Endodermal cell (in vitro differentiated cells): ENCODE data around the gene SYNJ2. TPM values are rescaled to one million over a fixed set of nuclear protein-coding genes. Genes with fewer than 3 reads are reported as not detected.

ENCODE experiments used
- DNase-seq: peaks from one replicate; pipeline ENCODE4 v3.0.0-alpha.2; 2017
- H3K27ac ChIP-seq: 2 replicates; pipeline ENCODE4 v1.5.1; 2013; ENCODE audit warnings: mild to moderate bottlenecking, low read depth, low read length, moderate library complexity
- H3K27me3 ChIP-seq: 2 replicates; pipeline ENCODE4 v1.6.1; 2013; ENCODE audit warnings: mild to moderate bottlenecking, low read length, moderate library complexity; ENCODE audit not compliant: insufficient read depth, control insufficient read depth, poor library complexity, severe bottlenecking
- H3K36me3 ChIP-seq: 2 replicates; pipeline ENCODE4 v1.7.0; 2013; ENCODE audit warnings: mild to moderate bottlenecking, low read length, moderate library complexity; ENCODE audit not compliant: control insufficient read depth, insufficient read depth
- H3K4me1 ChIP-seq: one replicate; pipeline ENCODE4 v1.7.0; 2013; ENCODE audit warnings: low read length; ENCODE audit not compliant: control insufficient read depth, insufficient read depth
- H3K4me3 ChIP-seq: 2 replicates; pipeline ENCODE4 v1.5.1; 2013; ENCODE audit warnings: mild to moderate bottlenecking, low read length, moderate library complexity
- H3K9ac ChIP-seq: 2 replicates; pipeline ENCODE4 v1.6.1; 2013; ENCODE audit warnings: mild to moderate bottlenecking, low read length, moderate library complexity; ENCODE audit not compliant: poor library complexity, severe bottlenecking; ENCODE audit errors: extremely low read depth
- H3K9me3 ChIP-seq: 2 replicates; pipeline ENCODE4 v1.6.1; 2013; ENCODE audit warnings: mild to moderate bottlenecking, low read length, moderate library complexity; ENCODE audit not compliant: control insufficient read depth
- H3K27ac Mint-ChIP-seq: 2 replicates; pipeline ENCODE4 v1.8.0; 2020; ENCODE audit warnings: mixed read lengths
- H3K27me3 Mint-ChIP-seq: 2 replicates; pipeline ENCODE4 v1.8.0; 2021; ENCODE audit warnings: mild to moderate bottlenecking, mixed read lengths; ENCODE audit not compliant: insufficient read depth
- H3K36me3 Mint-ChIP-seq: 2 replicates; pipeline ENCODE4 v1.8.0; 2020; ENCODE audit warnings: low read depth, mixed read lengths
- H3K4me1 Mint-ChIP-seq: 2 replicates; pipeline ENCODE4 v1.8.0; 2020; ENCODE audit warnings: mixed read lengths
- H3K4me3 Mint-ChIP-seq: 2 replicates; pipeline ENCODE4 v1.8.0; 2020; ENCODE audit warnings: mild to moderate bottlenecking, moderate library complexity, mixed read lengths
- H3K9me3 Mint-ChIP-seq: 2 replicates; pipeline ENCODE4 v1.8.0; 2020; ENCODE audit warnings: mild to moderate bottlenecking, mixed read lengths
- CTCF ChIP-seq: fragments of 200-600 bp; sonication (generic); conservative IDR thresholded peaks from 2 replicates; pipeline ENCODE4 v1.5.0; 2021; ENCODE audit warnings: antibody characterized with exemption, mild to moderate bottlenecking
- whole genome bisulfite sequencing, 2 experiments: methylation state at CpG; one replicate each; pipeline versions ENCODE4 v1.1.5 to v1.1.7; 2013; ENCODE audit warnings: missing lambda C conversion rate in 2 of 2, mixed read lengths in 1 of 2; ENCODE audit not compliant: insufficient coverage in 1 of 2, insufficient read length in 1 of 2; 5-methylcytosine and 5-hydroxymethylcytosine counted together
- total RNA-seq, 2 donors: library from RNA; stranded (reverse); fragmentation: NEBNext Ultra II Directional in 1 of 2; extraction: Animal tissue kit (Norgen Biotek cat#: 25700) in 1 of 2; gene quantifications; 2 replicates in 1 of 2; 3 replicates in 1 of 2; pipeline ENCODE4 v1.2.1, GENCODE V29; 2021

SYNJ2 gene
- total RNA-seq, 2 donors from 2014 or later: 21.2 to 32.8 TPM

GRCh38 chr6:157998707-157999167 lies 17.1 kb downstream of the SYNJ2 start:
- no peak for TF ChIP-seq CTCF
- peaks cover 5% of the 10 kb centered on the region for H3K36me3 Mint-ChIP-seq
- no peaks in the 10 kb centered on the region for H3K36me3 ChIP-seq
- no peak overlapping the region for H3K4me3 ChIP-seq
- H3K27ac ChIP-seq: no peak overlapping the region
- H3K4me1 ChIP-seq: no peaks in the 10 kb centered on the region
- peaks cover 18% of the 10 kb centered on the region for H3K4me1 Mint-ChIP-seq
- WGBS, 2 experiments: 93 to 95% methylated on average over 4 to 7 of the region's 7 CpGs
- peaks cover 3% of the 10 kb centered on the region for H3K9me3 Mint-ChIP-seq
- H3K27me3 Mint-ChIP-seq: no peaks in the 10 kb centered on the region
- no peaks in the 10 kb centered on the region for H3K27me3 ChIP-seq
- no peak for DNase-seq
- no peak overlapping the region for H3K4me3 Mint-ChIP-seq
- H3K27ac Mint-ChIP-seq: no peak overlapping the region
- H3K9ac ChIP-seq: no peak overlapping the region
- H3K9me3 ChIP-seq: no peaks in the 10 kb centered on the region

GRCh38 chr6:157999168-158000051 lies 17.7 kb downstream of the SYNJ2 start:
- DNase-seq: peak; percentile 55
- Mint-ChIP-seq H3K9me3 (no peaks in the 10 kb centered on the region), H3K27me3 (no peaks in the 10 kb centered on the region), H3K4me1 (peaks cover 16% of the 10 kb centered on the region), H3K27ac (peak overlapping the region; percentile 20), H3K36me3 (peaks cover 5% of the 10 kb centered on the region), H3K4me3 (no peak overlapping the region)
- H3K36me3 ChIP-seq: no peaks in the 10 kb centered on the region
- no peak overlapping the region for H3K27ac ChIP-seq
- no peak overlapping the region for H3K4me3 ChIP-seq
- no peaks in the 10 kb centered on the region for H3K27me3 ChIP-seq
- WGBS, 2 experiments: 96% methylated on average over 7 to 12 of the region's 12 CpGs
- TF ChIP-seq CTCF: no peak
- no peak overlapping the region for H3K9ac ChIP-seq
- no peaks in the 10 kb centered on the region for H3K9me3 ChIP-seq
- H3K4me1 ChIP-seq: no peaks in the 10 kb centered on the region

- H3K9me3 ChIP-seq: no peaks in the 10 kb centered on the region
These were observed 19.1 kb downstream of the SYNJ2 start for GRCh38 chr6:158000530-158001307.

More at GRCh38 chr6:158000530-158001307, 19.1 kb downstream of the SYNJ2 start:
- H3K4me1 ChIP-seq: no peaks in the 10 kb centered on the region
- no peak for TF ChIP-seq CTCF
- DNase-seq: peak; percentile 39
- no peaks in the 10 kb centered on the region for H3K9me3 Mint-ChIP-seq
- no peak overlapping the region for H3K4me3 ChIP-seq
- no peaks in the 10 kb centered on the region for H3K27me3 ChIP-seq
- 91 to 94% methylated on average over 9 to 17 of the region's 17 CpGs for WGBS, 2 experiments
- peaks cover 16% of the 10 kb centered on the region for H3K4me1 Mint-ChIP-seq
- no peaks in the 10 kb centered on the region for H3K27me3 Mint-ChIP-seq
- H3K27ac ChIP-seq: no peak overlapping the region
- H3K36me3 Mint-ChIP-seq: peaks cover 5% of the 10 kb centered on the region
- H3K4me3 Mint-ChIP-seq: no peak overlapping the region
- H3K9ac ChIP-seq: no peak overlapping the region
- peak overlapping the region; percentile 22 for H3K27ac Mint-ChIP-seq
- no peaks in the 10 kb centered on the region for H3K36me3 ChIP-seq
